ENCODE measurements around the gene NXN. TPM values are rescaled to one million over a fixed set of nuclear protein-coding genes. Genes with fewer than 3 reads are reported as not detected.

The NXN gene
- total RNA-seq, 3 donors from 2014 or later: 5.3 to 98.1 (median 9.7) TPM

GRCh38 chr17:1004769-1005295 lies 25.3 kb upstream of the NXN start:
- Histone ChIP-seq H3K36me3 (ENCODE audit: low read depth) (peaks cover 9% of the 10 kb centered on the region), H3K4me1 (ENCODE audit: low read depth) (peaks cover 11% of the 10 kb centered on the region), H3K4me3 (no peak overlapping the region), H3K9me3 (no peaks in the 10 kb centered on the region)
- TF ChIP-seq CTCF (IDR thresholded peaks at IDR 0.05): no peak
- DNase-seq (no peak), ATAC-seq (no peak)
- intact Hi-C loops (cut with DNase I, micrococcal nuclease): loop anchor here in 1 of 2 donors (10.0 kb wide), 1 partner anchor 50 kb away; no protein-coding TSS in a partner anchor

- ATAC-seq: no peak
- H3K36me3 ChIP-seq (ENCODE audit: low read depth): peaks cover 4% of the 10 kb centered on the region
- no peak for DNase-seq
- H3K4me1 ChIP-seq (ENCODE audit: low read depth): peaks cover 11% of the 10 kb centered on the region
- intact Hi-C loops (cut with DNase I, micrococcal nuclease): loop anchor here in 1 of 2 donors (10.0 kb wide), 1 partner anchor 51 kb away; no protein-coding TSS in a partner anchor
- H3K9me3 ChIP-seq: no peaks in the 10 kb centered on the region
- H3K4me3 ChIP-seq: no peak overlapping the region
- no peak for TF ChIP-seq CTCF (IDR thresholded peaks at IDR 0.05)
Observed at GRCh38 chr17:1003972-1004768, 24.6 kb upstream of the NXN start.

- ATAC-seq (no peak), DNase-seq (no peak)
- no peak for TF ChIP-seq CTCF (IDR thresholded peaks at IDR 0.05)
- Histone ChIP-seq H3K36me3 (ENCODE audit: low read depth) (peaks cover 4% of the 10 kb centered on the region), H3K9me3 (no peaks in the 10 kb centered on the region), H3K4me1 (ENCODE audit: low read depth) (peaks cover 11% of the 10 kb centered on the region), H3K4me3 (no peak overlapping the region)
- intact Hi-C loops (cut with DNase I, micrococcal nuclease): loop anchor here in 1 of 2 donors (10.0 kb wide), 1 partner anchor 51 kb away; no protein-coding TSS in a partner anchor
Observed at GRCh38 chr17:1003633-1003971, 24.0 kb upstream of the NXN start.

GRCh38 chr17:1002771-1003555 lies 23.4 kb upstream of the NXN start:
- intact Hi-C loops (cut with DNase I, micrococcal nuclease): loop anchor here in 1 of 2 donors (10.0 kb wide), 1 partner anchor 52 kb away; no protein-coding TSS in a partner anchor
- ATAC-seq: no peak
- peaks cover 16% of the 10 kb centered on the region for H3K4me1 ChIP-seq (ENCODE audit: low read depth)

More at GRCh38 chr17:1002771-1003555, 23.4 kb upstream of the NXN start:
- TF ChIP-seq CTCF (IDR thresholded peaks at IDR 0.05): no peak
- no peaks in the 10 kb centered on the region for H3K9me3 ChIP-seq
- no peak overlapping the region for H3K4me3 ChIP-seq
- H3K36me3 ChIP-seq (ENCODE audit: low read depth): peaks cover 4% of the 10 kb centered on the region
- DNase-seq: peak in 1 of 3 donors; percentile 9
